Activated CD8-positive, alpha-beta T cell treated with anti-CD3 and anti-CD28 coated beads, Interleukin-2, amount 10 ng/mL, durations not matched to agents 7 days and 5 days (primary cell): Measurements from ENCODE around the gene HDAC1. TPM values are rescaled to one million over a fixed set of nuclear protein-coding genes. Genes with fewer than 3 reads are reported as not detected.
A peak's percentile ranks its signal among the peaks of the same experiment; 100 is the strongest.
"Not testable (repeated sequence)": the region's sequence is repeated elsewhere in the genome, so short reads cannot be mapped to it uniquely, and the experiment has no call there.

ENCODE experiments used
- ATAC-seq: fragments of 150-1000 bp; cut with Tn5 transposase; one replicate; pipeline ENCODE4 v1.10.0; 2021; ENCODE audit warnings: moderate library complexity
- CTCF ChIA-PET: fragments of 350-600 bp; sonication (Branson Sonifier 250); formaldehyde crosslinking; loops from one replicate; lab custom pipeline; 2021; ENCODE audit warnings: antibody characterized with exemption; lab: Charles Lee
- POLR2A ChIA-PET: fragments of 350-600 bp; sonication (Branson Sonifier 250); formaldehyde crosslinking; loops from one replicate; lab custom pipeline; 2021; ENCODE audit warnings: antibody characterized with exemption; lab: Charles Lee
- DNase-seq: peaks from one replicate; pipeline ENCODE4 v3.0.0-alpha.2; 2020
- H3K27ac Mint-ChIP-seq: one replicate; pipeline ENCODE4 v1.8.0; 2021; ENCODE audit warnings: mild to moderate bottlenecking, mixed read lengths
- H3K27me3 Mint-ChIP-seq: one replicate; pipeline ENCODE4 v1.8.0; 2021; ENCODE audit warnings: low read depth, mixed read lengths
- H3K36me3 Mint-ChIP-seq: one replicate; pipeline ENCODE4 v1.8.0; 2021; ENCODE audit warnings: low read depth, mixed read lengths
- H3K4me1 Mint-ChIP-seq: one replicate; pipeline ENCODE4 v1.8.0; 2021; ENCODE audit warnings: low read depth, mixed read lengths
- H3K4me3 Mint-ChIP-seq: one replicate; pipeline ENCODE4 v1.8.0; 2021; ENCODE audit warnings: mild to moderate bottlenecking, mixed read lengths
- H3K9me3 Mint-ChIP-seq: one replicate; pipeline ENCODE4 v1.8.0; 2022; ENCODE audit warnings: mixed read lengths; ENCODE audit not compliant: insufficient read depth
- total RNA-seq, 2 experiments: library from RNA; stranded (reverse); gene quantifications; one replicate each; pipeline ENCODE4 v1.2.3, GENCODE V29; 2021

HDAC1 gene
- total RNA-seq, 2 experiments from 2014 or later: 219 to 227 TPM

DNA sequence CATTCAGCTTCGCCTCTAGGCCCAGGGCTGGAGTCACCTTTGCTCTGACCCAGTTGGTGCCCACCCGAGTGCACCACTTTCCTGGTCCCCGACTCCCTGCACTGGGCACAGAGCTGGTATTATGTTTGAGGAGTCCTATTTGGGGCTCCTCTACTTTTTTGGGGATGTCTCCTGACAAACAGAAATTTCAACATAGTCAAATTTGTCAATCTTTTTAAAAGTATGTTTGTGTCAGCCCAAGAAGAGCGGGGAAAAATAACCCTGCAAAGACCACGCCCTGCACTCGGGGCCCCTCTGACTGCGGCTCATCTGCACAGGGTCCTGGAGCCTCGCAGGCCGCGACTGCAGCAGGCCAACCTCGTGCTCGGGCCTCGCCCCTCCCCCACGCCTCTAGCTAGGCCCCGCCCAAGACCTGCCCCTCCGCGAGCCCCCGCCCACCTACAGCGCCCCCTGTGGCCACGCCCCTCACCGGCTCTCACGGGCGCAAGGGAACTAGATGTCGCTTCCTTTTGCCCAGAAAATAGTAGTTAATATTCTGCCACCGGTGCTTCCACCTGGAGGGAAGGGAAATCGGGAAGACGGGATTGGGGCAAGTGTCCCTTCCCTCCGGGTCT lies 59.0 kb downstream of the HDAC1 start:
- H3K4me3 Mint-ChIP-seq: peak overlapping the region; percentile 76
- H3K27me3 Mint-ChIP-seq: peaks cover 4% of the 10 kb centered on the region
- ChIA-PET CTCF (interaction anchor here (0.9 to 3.6 kb wide), 8 partner anchors 9 to 59 kb away, joined by 3 to 21 read pairs (median 3); partner anchors contain the start of genes BSDC1, FAM229A, HDAC1 and MARCKSL1), POLR2A (interaction anchor here (0.6 to 1.8 kb wide), 3 partner anchors 9 to 43 kb away, joined by 3 to 7 read pairs (median 5); partner anchors contain the start of genes BSDC1 and MARCKSL1)
- H3K36me3 Mint-ChIP-seq: no peaks in the 10 kb centered on the region
- peak overlapping the region; percentile 71 for H3K27ac Mint-ChIP-seq
- H3K4me1 Mint-ChIP-seq: peaks cover 50% of the 10 kb centered on the region
- DNase-seq (no peak), ATAC-seq (peak; percentile 61)
- no peaks in the 10 kb centered on the region for H3K9me3 Mint-ChIP-seq

DNA sequence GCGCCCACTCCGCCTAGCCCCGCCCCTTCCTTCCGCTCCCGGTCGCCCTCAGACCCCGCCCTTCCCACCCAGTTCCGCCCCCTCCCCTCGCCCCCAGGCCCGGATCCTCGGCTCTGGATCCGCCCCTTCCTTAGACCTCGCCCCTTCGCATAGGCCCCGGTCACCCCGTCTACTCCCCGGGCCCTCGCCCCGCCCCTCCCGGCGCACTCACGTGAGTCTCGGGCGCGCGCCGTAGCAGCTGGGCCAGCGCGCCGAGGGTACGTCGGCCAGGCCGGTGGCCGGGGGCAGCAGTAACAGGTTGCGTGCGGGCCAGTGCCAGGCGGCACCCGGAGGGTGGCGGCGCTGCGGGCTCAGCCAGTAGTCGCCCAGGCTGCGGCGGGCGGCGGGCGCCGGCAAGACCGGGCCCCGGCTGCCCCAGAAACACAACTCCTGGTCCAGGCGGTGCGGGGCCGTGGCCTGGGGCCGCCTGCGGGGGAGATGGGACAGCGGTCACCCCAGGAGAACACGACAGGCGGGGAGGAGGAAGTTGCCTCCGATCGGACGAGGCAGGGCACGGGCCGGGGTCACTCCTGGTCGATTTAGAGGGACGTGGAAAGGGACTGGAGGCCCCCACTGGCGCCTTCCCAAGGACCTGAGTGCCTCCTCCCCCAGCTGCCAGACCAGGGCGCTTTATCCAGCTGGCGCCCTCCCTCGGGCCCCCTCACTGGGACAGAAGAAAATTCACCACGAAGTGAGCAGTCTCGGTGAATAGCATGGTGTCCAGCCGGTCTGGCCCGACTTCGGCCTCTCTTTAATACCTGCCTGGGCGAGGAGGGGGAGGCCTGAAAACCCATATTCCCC lies 59.7 kb downstream of the HDAC1 start:
- DNase-seq: peak; percentile 92
- peak; percentile 93 for ATAC-seq
- ChIA-PET CTCF (interaction anchor here (1.0 to 3.6 kb wide), 8 partner anchors 10 to 136 kb away, joined by 3 to 21 read pairs (median 4); partner anchors contain the start of genes BSDC1, FAM229A, HDAC1 and MARCKSL1), POLR2A (interaction anchor here (0.7 to 1.9 kb wide), 6 partner anchors 8 to 391 kb away, joined by 3 to 7 read pairs (median 4); partner anchors contain the start of genes BSDC1, IQCC and MARCKSL1)
- Mint-ChIP-seq H3K36me3 (no peaks in the 10 kb centered on the region), H3K9me3 (no peaks in the 10 kb centered on the region), H3K27me3 (peaks cover 2% of the 10 kb centered on the region), H3K27ac (peak overlapping the region; percentile 71), H3K4me1 (peaks cover 50% of the 10 kb centered on the region), H3K4me3 (peak overlapping the region; percentile 76)

DNA sequence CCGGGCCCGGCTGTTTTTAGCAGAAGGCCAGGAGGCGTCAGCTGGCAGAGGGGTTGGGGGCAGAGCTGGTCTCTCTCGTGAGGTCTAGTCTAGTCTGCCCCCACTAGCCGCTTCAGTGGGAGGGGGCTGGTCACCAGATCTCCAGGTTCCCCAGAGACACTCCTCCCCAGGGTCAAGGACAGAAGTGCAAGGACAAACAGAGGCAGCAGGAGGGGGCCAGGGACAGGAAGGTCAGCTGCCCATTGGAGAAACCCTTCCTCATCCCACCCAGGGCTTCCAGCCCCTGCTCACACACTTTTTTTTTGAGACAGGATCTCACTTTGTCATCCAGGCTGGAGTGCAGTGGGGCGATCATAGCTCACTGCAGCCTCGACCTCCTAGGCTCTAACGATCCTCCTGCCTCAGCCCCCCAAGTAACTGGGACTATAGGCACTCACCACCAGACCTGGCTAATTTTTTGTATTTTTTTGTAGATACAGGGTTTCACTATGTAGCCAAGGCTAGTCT lies 60.4 kb downstream of the HDAC1 start:
- H3K27me3 Mint-ChIP-seq: peaks cover 2% of the 10 kb centered on the region
- peak overlapping the region; percentile 47 for H3K4me3 Mint-ChIP-seq
- H3K27ac Mint-ChIP-seq: no peak overlapping the region
- no peak for DNase-seq
- H3K4me1 Mint-ChIP-seq: peaks cover 50% of the 10 kb centered on the region
- CTCF ChIA-PET: interaction anchor here (1.5 to 3.6 kb wide), 4 partner anchors 11 to 137 kb away, joined by 4 to 21 read pairs (median 6); partner anchors contain the start of gene MARCKSL1
- no peaks in the 10 kb centered on the region for H3K36me3 Mint-ChIP-seq
- no peak for ATAC-seq
- no peaks in the 10 kb centered on the region for H3K9me3 Mint-ChIP-seq
- POLR2A ChIA-PET: interaction anchor here (0.6 to 1.9 kb wide), 7 partner anchors 7 to 390 kb away, joined by 3 to 7 read pairs (median 3); partner anchors contain the start of genes BSDC1, FAM229A, IQCC and MARCKSL1

DNA sequence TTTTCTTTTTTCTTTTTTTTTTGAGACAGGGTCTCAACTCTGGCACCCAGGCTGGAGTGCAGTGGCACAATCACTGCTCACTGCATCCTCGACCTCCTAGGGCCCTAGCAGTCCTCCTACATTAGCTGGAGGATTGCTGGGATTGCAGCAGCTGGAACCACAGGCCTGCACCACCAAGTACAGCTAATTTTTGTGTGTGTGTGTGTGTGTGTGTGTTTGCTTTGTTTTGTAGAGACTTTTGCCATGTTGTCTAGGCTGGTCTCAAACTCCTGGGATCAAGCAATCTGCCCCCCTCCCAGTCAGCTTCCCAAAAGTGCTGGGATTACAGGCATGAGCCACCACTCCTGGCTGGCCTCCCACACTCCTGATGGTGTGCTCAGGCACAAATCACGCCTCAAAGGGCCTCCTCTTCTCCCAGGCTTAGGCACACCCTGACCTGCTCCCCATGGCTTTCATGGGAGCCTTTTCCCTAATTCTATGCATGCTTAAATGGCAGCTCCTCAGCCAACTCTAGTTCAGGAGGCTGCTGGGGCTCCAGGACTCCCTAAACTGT lies 61.0 kb downstream of the HDAC1 start:
- H3K4me3 Mint-ChIP-seq: no peak overlapping the region

DNA sequence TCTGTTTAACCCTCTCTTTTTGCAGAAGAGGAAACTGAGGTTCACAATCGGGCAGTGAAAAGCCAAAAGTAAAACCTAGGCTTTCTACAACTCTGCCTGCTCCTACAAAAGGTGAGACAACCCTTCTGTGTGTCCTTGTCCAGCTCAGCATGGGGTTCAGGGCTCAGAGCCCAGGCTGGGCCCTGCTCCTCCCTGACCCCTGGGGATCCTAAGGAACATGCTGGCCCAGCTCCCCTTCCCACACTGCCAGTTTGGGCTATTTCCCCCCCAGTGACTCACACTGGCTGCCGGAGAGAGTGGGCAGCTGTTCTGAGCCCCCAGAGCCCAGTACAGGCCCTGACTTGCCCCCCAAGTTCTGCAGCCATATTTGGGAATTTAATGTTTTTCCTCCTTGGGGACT lies 61.5 kb downstream of the HDAC1 start:
- DNase-seq (no peak), ATAC-seq (no peak)
- CTCF ChIA-PET: interaction anchor here (0.7 to 3.6 kb wide), 3 partner anchors 12 to 47 kb away, joined by 3 to 8 read pairs (median 5); no protein-coding TSS in a partner anchor
- POLR2A ChIA-PET: interaction anchor here (0.9 to 1.2 kb wide), 2 partner anchors 9 to 17 kb away, joined by 3 to 4 read pairs; partner anchors contain the start of genes FAM229A, MARCKSL1 and TSSK3
- no peaks in the 10 kb centered on the region for H3K36me3 Mint-ChIP-seq
- peaks cover 44% of the 10 kb centered on the region for H3K4me1 Mint-ChIP-seq
- H3K9me3 Mint-ChIP-seq: no peaks in the 10 kb centered on the region
- H3K4me3 Mint-ChIP-seq: no peak overlapping the region
- H3K27ac Mint-ChIP-seq: no peak overlapping the region
- peaks cover 2% of the 10 kb centered on the region for H3K27me3 Mint-ChIP-seq

More for the DNA sequence above, 61.0 kb downstream of the HDAC1 start:
- DNase-seq (no peak), ATAC-seq (no peak)
- Mint-ChIP-seq H3K9me3 (no peaks in the 10 kb centered on the region), H3K27ac (peak overlapping the region; percentile 26), H3K36me3 (no peaks in the 10 kb centered on the region), H3K27me3 (peaks cover 2% of the 10 kb centered on the region), H3K4me1 (peaks cover 49% of the 10 kb centered on the region)
- CTCF ChIA-PET: interaction anchor here (0.7 to 3.6 kb wide), 5 partner anchors 12 to 137 kb away, joined by 3 to 21 read pairs (median 5); partner anchors contain the start of gene MARCKSL1
- POLR2A ChIA-PET: interaction anchor here (0.6 to 1.9 kb wide), 5 partner anchors 10 to 41 kb away, joined by 3 to 7 read pairs (median 3); partner anchors contain the start of genes BSDC1, FAM229A, MARCKSL1 and TSSK3

DNA sequence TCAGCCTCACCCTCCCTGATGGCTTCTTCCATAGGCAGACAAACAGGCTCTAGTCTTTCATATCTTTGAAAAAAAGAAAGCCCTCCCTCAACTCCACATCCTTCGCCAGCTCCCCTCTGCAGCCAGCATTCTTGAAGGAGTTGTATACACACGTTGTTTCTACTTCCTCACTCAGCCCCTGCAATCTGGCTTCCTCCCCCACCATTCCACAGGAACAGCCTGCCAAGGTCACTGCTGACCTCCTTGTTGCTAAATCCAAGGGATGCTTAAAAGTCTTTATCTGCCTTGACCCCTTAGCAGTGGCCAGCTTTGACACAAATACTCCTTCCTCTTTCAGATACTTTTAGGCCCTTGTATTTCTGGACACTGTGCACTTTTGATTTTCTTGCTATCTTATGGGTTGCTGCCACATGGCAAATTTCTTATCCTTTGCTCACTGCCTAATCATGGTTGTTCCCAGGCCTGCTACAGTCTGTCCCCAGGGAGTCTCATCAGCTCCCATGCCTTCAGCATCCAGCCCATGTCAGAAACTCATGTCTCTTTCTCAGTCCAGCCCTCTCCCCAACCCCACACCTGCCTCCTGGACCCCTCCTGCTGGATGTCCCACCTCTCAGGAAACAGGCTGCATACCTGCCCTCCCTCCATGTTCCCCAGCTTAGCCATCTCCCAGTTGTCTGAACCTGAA lies 62.1 kb downstream of the HDAC1 start:
- no peaks in the 10 kb centered on the region for H3K9me3 Mint-ChIP-seq
- ChIA-PET CTCF (interaction anchor here (2.1 to 3.6 kb wide), 2 partner anchors 13 to 19 kb away, joined by 5 to 8 read pairs; no protein-coding TSS in a partner anchor), POLR2A (interaction anchor here (1.2 kb wide), 1 partner anchor 17 kb away, joined by 4 read pairs; the partner anchor contains the start of gene MARCKSL1)
- peak overlapping the region; percentile 23 for H3K27ac Mint-ChIP-seq
- H3K36me3 Mint-ChIP-seq: no peaks in the 10 kb centered on the region
- DNase-seq (no peak), ATAC-seq (no peak)
- H3K27me3 Mint-ChIP-seq: peaks cover 2% of the 10 kb centered on the region
- H3K4me3 Mint-ChIP-seq: no peak overlapping the region
- peaks cover 38% of the 10 kb centered on the region for H3K4me1 Mint-ChIP-seq

DNA sequence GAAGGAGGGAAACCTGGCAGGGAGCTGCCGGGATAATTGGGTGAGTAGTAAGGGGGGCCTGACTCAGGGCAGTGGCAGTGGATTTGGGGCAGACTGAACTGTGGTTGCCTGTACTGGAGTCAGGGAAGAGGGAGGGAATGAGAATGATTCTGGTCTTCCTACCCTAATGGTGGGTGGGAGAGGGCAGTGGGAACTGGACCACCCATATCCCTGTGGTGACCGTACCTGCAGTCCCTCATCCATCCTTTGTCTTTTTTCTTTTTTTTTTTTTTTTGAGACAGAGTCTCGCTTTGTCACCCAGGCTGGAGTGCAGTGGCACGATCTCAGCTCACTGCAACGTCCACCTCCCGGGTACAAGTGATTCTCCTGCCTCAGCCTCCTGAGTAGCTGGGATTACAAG lies 63.9 kb downstream of the HDAC1 start:
- H3K9me3 Mint-ChIP-seq, ATAC-seq, CTCF ChIA-PET, H3K27me3 Mint-ChIP-seq, H3K36me3 Mint-ChIP-seq, DNase-seq, H3K4me3 Mint-ChIP-seq, H3K27ac Mint-ChIP-seq, POLR2A ChIA-PET: not testable (repeated sequence)
- peaks cover 39% of the 10 kb centered on the region for H3K4me1 Mint-ChIP-seq

DNA sequence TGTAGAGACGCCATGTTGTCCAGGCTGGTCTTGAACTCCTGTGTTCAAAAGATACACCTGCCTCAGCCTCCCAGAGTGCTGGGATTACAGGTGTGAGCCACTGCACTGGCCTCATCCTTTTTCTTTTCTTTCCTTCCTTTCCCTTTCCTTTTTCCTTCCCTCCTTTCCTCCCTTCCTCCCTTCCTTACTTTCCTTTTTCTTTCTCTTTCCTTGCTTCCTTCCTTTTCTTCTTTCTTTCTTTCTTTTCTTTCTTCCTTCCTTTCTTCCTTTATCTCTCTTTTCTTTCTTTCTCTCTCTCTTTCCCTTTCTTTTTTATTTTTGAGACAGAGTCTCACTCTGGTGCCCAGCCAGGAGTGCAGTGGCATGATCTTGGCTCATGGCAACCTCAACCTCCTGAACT lies 64.6 kb downstream of the HDAC1 start:
- Mint-ChIP-seq H3K27ac (no peak overlapping the region), H3K9me3 (no peaks in the 10 kb centered on the region), H3K4me3 (no peak overlapping the region), H3K27me3 (peaks cover 2% of the 10 kb centered on the region), H3K36me3 (peaks cover 6% of the 10 kb centered on the region), H3K4me1 (peaks cover 37% of the 10 kb centered on the region)
- CTCF ChIA-PET: no interaction called here
- POLR2A ChIA-PET: no interaction called here
- no peak for ATAC-seq
- DNase-seq: no peak

DNA sequence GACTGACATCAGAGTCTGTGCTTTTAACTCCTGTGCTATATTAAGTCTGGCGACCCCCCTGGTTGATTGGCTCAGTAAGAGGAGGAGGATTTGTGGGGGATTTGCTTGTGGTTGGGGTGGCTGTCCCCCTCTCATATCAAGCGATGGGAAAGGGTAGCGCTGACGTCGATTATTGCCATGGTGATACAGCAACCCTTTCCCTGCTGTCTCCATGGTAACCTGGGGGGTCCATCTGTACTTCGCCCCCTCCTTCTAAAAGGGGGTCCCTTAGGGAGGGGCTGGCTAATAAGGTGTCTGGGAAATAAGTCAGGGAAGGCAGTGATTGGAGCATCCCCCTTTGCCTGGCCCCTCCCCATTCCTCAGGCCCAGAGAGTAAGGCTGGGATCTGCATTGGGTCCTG lies 65.7 kb downstream of the HDAC1 start:
- Mint-ChIP-seq H3K9me3 (no peaks in the 10 kb centered on the region), H3K27me3 (peaks cover 2% of the 10 kb centered on the region), H3K4me3 (no peak overlapping the region), H3K27ac (no peak overlapping the region), H3K36me3 (peaks cover 6% of the 10 kb centered on the region), H3K4me1 (peaks cover 34% of the 10 kb centered on the region)
- POLR2A ChIA-PET: no interaction called here
- DNase-seq: no peak
- CTCF ChIA-PET: no interaction called here
- ATAC-seq: no peak

DNA sequence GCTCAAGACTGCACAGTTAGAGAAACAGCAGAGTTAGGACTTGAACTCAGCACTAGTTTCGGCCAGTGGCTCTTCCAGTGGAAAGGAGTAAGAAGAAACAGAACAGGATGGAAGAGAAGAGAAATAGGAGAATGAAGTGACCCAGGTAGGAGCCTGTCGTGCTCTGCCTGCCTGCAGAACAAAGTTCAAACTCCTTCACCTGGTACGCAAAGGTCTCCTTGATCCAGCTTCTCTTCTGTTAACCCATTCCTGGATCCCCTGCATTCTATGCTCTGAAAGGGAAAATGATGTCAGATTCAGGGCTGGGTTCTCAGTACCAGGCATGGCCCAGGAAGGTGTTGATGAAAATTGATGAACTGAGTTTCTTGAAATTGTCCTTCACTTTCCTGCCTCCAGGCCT lies 66.6 kb downstream of the HDAC1 start:
- ChIA-PET CTCF (interaction anchor here (0.8 kb wide), 1 partner anchor 14 kb away, joined by 3 read pairs; no protein-coding TSS in a partner anchor), POLR2A (interaction anchor here (1.0 kb wide), 1 partner anchor 107 kb away, joined by 4 read pairs; the partner anchor contains the start of gene LCK)
- no peak for DNase-seq
- Mint-ChIP-seq H3K27me3 (peaks cover 2% of the 10 kb centered on the region), H3K27ac (no peak overlapping the region), H3K4me3 (no peak overlapping the region), H3K9me3 (no peaks in the 10 kb centered on the region), H3K4me1 (peaks cover 27% of the 10 kb centered on the region), H3K36me3 (peaks cover 10% of the 10 kb centered on the region)
- ATAC-seq: no peak
